GM18498 (cell line): Measurements from ENCODE around the gene KLHL3.
A peak's percentile ranks its signal among the peaks of the same experiment; 100 is the strongest.

Experiments
- ATAC-seq: cut with Tn5 transposase; IDR thresholded peaks from one replicate; pipeline ENCODE4 v1.9.1; 2021; ENCODE audit warnings: mild to moderate bottlenecking, moderate library complexity; ENCODE audit not compliant: unreplicated experiment

KLHL3 gene

DNA sequence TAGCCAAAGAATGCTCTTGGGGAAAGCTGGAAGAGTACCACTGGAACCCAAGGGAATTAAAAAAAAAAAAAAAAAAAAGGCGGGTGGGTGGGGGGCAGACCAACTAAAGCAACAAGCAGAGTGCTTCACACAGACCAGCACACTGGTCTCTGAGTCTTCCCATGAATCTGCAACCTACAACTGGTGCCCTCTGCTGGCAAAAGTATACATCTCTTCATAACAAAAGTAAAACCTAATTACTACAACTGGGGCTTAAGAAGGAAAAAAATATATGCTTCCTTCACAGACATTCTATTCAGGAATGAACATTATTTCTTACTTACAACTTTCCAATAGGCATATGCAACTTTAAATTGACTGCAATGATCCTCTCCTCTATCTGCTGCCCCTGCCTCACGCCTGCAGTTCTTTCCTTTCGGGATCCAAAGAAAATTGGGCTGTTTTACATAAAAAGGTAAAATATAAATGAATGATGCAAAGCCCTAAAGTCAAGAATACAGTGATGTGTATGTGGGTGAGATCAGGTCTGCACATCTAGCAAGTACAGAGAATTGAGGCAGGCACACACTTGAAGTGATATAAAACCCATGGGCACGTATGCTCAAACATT, 7.2 kb upstream of the KLHL3 start:
- ATAC-seq: peak; percentile 75

DNA sequence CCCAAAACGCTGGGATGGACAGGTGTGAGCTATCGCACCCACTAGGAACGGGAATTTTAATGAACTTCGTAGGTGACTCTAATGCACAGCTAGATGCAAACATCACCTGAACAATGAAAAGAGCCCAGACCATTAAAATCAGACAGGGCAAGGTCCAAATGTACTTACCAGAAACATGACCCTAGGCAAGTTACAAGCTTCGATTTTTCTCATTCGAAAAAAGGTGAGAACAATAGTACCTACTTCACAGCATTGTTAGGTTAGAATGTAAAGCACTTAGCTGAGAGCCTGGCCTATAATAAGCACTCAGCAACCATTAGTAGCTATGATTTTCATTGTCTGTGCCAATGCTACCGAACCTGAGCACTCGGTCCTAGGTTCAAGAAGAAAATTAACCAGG, 5.8 kb upstream of the KLHL3 start:
- ATAC-seq: no peak

DNA sequence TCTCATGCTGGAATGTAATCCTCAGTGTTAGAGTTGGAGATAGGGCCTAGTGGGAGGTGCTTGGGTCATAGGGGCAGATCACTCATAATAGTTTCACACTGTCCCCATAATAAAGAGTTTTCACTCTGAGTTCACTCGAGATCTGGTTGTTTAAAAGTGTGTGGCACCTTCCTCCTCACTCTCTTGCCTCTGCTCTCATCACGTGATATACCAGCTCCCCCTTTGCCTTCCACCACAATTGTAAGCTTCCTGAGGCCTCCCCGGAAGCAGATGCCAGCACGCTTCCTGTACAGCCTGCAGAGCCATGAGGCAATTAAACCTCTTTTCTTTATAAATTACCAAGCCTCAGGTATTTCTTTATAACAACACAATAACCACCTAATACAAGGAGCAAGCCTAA, 3.8 kb upstream of the KLHL3 start:
- no peak for ATAC-seq

DNA sequence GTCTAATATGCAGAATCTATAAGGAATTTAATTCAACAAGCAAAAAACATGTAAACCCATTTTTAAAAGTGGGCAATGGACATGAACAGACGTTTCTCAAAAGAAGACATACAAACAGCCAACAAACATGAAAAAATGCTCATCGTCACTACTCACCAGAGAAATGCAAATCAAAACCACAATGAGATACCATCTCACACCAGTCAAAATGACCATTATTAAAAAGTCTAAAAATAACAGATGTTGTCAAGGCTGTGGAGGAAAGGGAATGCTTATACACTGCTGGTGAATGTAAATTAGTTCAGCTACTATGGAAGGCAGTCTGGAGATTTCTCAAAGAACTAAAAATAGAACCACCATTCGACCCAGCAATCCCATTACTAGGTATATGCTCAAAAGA, 3.1 kb upstream of the KLHL3 start:
- no peak for ATAC-seq

DNA sequence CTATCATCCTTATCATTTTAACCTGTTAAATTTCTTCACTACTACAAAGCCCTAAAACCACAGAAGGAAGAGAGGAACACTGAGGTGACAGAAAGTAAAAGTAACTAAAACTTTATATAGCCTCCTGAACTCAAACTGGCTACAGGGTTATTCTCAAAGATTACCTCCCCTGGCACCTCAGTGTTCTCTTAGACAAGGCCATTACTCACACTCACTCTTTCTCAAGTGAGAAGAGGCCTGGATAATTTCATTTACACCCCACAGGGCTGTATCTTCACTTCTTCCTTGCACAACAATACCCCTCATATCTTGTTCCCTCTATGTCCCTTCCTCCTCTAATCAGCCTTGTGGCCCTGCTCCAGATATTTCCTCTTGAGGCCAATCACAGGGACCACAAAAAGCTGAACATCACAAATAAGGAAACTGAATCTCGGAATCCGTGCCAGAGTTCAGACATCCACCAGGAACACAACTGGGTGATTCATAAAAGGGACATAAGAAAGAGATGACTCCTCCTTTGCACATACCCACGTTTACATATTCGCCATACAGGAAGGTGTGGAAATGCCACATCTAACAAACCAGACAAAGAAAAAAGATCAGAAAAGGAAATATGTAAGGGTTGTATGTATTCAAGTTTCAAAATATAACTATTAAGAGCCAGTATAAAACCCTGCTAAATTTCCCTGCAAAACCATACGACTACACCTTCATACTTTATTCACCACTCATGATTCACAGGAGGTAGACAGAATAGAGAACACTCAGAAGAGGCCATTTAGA, 1.7 kb upstream of the KLHL3 start:
- peak; percentile 41 for ATAC-seq

DNA sequence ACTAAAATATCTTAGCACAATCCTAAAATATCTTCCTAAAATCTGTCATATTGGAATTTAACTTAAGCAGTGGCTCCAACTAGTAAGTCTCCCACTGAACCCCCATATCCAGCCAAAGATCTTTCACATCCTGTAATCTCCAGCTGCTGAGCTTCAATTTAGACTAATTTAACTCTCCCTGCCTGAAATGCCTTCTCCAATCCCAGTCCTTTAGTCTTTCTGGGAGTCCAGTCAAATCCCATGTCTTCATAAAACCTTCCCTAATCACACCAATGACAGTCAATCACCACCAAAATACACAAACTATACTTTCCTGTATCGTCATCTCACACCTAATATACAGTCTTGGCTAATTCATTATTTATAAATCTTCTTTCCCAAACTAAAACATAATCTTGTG, 607 bp upstream of the KLHL3 start:
- no peak for ATAC-seq

DNA sequence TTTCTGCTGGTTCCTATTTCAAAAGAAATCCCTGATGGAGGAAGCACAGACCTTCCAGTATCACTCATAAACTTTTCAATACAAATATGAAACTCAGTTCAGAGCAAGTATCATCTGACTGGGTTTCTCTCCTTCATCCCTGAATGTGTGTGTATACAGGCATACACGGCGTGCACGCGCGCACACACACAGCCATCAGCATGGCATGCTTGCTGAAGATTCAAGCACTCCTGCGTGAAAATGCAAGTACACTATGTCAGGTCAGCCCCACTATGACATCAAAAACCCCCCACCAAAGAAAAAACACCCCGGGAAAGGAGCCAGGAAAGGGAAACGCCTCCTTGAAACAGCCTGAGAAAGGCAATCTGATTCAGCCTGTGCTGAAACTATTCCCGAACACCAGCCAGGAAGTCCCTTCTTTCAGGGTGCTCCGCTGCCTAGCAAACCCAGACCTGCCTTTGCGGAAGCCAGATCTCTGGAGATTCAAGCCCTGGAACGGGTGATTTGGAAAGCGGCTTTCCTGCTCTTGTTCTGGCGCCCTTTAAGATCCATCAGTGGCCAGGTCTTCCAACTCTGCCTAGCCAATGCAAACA, 831 bp downstream of the KLHL3 start:
- peak; percentile 11 for ATAC-seq

DNA sequence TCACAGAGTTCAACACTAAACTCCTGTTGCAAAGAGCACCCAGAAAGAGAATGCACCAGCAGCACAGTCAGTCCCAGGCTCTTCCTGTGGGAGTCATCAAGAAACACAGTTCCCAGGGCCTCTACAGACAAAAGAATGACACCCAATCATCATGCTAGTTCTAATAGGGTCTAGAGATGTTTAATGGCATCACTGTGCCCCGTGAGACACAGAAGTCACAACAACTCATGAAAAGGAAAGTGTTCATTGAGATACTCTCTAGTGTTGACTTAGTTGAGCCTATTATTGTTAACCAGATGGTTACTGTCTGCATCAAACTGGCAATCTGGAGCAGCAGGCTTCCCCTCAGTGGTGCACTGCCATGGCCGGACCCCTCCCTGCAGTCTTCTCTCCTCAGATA, 1.6 kb downstream of the KLHL3 start:
- ATAC-seq: no peak

DNA sequence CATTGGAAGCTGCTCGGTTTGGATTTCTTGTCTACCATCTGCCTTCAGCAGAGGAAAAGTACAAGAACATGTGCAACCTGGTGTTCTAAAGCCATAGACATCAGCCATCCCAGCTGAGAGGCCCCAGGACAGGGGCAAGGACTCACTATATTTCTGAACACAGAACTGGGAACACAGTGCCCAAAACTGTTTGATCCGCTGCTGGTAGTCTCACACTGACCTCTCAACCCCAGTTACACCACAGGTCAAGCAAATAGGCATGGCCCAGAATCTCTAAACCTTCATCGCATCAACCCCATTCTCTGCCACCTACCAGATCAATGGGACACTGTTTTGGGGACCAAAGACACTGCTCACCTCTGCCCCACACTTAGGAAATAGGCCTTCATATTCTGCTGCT, 2.0 kb downstream of the KLHL3 start:
- ATAC-seq: no peak

DNA sequence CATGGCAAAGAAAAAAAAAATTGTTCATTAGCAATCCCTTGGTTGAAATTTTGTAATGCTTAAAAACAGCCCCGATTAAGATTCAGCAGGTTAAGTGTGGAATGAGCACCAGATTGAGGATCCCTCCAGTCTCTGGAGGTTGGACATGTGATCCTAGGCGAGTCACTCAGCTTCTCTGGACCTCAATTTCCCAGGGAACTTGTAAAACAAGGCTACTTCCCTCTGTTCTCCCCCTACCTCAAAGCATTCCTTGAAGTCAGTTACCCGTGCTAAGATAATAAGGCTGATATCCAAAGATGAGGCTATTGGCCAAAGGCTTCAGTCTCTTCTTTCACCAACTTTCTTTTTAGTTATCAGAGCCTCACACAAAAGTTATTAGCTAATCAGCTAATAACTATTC, 2.9 kb downstream of the KLHL3 start:
- no peak for ATAC-seq

DNA sequence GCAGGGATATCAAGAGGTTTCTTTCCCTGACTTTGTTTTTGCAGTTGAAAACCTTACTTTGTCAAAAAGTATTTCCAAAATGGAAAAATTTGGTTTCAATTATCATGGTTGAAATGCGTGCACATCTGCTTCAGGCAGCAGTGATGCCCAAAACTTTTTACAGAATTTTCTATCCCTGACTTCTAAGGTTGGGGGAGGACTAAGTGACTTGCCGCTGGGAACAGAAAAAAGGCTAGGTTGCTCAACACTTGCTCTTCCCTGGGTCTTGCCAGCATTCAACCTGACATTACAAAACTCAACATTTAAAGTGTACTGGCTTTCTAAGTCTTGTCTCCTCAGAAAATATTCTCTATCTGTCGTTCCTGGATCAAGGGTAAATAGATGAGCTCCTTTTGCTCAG, 4.7 kb downstream of the KLHL3 start:
- no peak for ATAC-seq

DNA sequence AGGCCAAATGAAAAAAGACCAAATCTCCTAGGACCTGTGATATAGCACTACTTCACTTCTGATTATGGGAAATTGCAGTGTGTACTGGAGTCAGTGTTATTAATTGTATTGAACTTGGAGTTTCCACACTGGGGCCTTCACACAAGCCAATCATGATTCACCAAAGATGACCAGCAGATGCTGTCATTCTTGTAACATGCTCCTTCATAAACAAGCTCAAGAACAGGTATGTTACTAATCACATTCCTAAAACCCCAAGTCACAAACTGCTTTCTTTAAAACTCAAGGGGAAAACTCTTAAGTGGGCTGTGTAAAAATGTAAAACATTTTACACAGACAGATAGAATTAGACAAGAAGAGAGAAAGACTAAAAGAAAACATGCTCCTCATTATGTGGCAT, 5.6 kb downstream of the KLHL3 start:
- no peak for ATAC-seq

DNA sequence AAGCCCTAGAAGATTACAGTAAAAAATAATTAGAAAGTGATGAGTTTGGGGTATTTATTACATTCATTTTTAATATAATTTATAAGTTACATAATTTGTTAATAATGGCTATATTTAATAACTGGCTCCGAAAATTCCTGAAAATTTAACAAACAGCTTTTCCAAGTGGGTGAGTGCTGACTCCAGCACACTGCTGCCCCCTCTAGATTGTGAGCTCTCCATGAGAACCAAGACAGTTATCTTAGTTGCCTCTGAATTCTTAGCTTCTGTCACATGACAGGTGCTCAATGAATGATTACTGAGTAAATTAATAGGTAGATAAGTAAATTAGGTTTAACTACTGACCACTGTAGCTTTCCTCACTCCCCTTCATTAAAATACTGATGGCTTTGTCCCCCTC, 7.8 kb downstream of the KLHL3 start:
- no peak for ATAC-seq

DNA sequence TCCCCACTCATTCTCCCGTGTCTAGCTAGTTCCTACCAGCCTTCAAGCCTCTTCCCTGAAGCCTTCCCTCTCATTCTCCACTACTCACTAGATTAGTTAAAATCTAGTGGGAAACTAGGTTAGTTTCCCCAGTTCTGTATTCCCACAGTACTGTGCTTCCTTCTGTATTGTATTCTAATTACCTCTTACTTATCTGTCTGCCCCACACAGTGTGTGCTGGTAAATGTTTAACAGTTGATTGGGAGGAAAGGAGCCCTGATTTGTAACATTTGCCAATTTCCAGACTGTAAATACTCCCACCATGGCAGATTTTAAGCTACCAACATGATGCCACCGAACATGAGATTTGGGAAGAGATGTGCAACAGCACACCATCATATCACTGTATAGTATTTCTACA, 8.3 kb downstream of the KLHL3 start:
- ATAC-seq: no peak

DNA sequence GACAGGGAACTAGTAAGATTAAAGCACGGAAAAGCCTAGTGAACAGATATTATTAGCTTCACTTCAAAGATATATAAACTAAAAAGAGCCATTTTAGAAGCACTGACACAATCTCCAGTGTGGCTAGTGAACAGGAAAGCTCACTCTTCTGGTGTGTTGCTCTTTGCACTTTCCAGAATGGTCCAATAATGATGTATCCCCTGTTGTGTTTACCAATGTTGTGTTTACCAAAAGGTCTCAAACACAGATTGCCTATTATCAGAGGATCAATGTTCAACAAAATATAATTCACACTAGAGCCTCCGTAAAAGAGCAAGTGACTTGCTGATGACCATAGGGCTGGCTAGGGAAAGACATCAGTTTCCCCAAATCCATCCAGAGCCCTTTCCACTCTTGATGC, 11.6 kb downstream of the KLHL3 start:
- no peak for ATAC-seq

DNA sequence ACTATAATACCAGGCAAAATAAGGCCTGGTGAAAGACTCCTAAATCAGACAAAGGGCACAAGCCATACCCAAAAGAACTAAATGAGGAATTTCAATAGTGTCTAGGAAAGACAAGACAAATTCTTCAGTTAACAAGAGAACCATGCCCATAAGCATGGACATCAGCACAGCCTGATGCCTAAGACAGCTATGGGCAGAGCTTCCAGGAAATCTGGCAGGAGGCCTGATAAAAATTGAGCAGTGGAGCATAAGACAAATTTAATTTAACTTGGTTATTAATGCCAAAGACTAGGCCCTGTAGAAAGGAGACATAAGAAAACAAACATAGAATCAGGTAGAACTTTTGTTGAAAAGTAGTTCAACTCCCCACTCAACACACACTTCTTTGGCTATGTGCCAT, 17.3 kb downstream of the KLHL3 start:
- ATAC-seq: no peak

DNA sequence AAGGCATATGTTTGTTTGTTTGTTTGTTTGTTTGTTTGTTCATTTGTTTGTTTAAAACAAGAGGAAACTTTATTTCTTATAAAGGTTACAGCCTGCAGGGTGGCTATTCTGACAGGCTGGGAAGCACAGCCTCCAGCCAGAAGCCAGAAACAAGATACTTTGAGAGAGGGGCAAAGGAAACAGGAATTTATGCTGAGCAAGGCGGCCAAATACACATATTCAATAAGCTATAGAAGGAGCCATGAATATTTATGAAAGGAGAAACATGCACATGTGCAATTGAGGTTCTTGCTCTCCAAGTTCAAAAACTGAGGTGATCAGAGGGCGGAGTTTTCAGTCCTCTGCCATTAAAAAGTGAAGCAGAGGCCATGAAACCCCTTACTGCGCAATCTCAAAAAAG, 19.6 kb downstream of the KLHL3 start:
- ATAC-seq: no peak

DNA sequence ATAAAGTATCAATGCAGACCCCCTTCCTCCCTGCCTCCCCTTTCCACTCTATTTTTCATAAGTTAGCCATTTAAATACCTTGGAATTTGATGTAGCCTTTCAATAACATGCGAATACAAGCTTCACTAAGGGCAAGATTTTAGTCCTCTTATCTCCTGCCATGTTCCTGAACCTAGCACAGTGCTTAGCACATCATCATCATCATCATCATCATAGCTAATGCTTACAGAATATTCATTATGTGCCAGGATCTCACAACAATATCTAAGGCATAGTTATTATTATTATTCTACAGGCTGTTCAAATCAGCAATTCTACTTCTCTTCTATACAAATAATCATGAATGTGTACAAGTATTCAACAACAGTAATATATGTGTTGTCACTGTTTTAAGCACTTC, 20.4 kb downstream of the KLHL3 start:
- no peak for ATAC-seq

DNA sequence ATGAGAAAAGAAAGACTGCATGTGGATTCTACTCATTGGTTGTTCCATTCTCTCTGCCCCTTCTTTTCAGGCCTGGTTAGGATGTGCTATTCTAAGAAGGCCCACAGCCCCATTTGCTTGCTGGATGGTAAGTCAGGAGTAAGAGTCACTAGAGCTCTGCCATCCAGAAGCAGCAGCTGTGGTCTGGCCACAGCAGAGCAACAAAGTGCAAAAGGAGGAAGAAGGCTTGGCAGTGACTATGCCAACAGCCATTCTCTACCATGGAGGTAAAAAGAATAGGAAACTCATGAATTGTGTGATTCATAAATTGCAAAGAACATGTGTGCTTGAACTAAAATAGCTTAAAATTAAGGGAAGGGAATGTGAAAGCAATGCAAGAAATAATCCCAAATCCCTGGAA, 20.9 kb downstream of the KLHL3 start:
- ATAC-seq: no peak

DNA sequence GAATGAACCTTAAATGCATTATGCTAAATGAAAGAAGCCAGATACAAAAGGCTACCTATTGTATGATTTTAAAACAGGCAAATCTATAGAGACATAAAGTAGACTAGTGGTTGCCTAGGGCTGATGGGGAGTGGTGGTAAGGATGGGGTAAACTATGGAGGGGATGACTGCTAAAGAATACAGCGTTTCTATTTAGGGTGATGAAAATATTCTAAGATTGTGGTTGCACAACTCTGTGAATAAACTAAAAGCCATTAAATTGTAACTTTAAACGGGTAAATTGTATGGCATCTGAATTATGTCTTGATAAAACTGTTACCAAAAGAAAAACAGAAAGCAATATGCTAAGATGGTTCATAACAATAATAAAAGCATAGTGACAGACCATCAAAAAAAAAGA, 21.4 kb downstream of the KLHL3 start:
- no peak for ATAC-seq

DNA sequence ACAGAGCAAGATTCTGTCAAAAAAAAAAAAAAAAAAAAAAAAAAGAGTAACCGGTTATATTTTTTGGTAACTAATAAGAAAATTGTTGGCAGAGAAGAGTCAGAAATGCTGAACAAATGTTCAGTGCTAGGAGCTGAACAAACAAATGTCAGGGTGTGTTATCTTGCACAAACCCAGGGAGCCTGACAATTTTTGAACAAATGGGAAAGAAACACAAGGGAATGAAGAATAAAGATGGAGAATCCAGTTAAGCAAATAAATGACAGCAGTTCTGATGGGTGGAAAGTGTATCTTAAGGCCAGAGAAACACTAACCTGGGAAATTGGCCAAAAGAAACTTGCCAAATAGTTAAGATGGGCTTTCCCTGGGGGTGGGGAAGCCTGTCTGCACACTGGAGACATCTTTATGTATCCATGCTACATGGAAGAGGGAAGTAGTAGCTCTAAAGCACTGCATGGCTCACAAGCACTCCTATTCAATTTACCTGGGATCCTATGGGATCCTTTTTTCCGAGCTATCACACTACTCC, 23.7 kb downstream of the KLHL3 start:
- no peak for ATAC-seq

DNA sequence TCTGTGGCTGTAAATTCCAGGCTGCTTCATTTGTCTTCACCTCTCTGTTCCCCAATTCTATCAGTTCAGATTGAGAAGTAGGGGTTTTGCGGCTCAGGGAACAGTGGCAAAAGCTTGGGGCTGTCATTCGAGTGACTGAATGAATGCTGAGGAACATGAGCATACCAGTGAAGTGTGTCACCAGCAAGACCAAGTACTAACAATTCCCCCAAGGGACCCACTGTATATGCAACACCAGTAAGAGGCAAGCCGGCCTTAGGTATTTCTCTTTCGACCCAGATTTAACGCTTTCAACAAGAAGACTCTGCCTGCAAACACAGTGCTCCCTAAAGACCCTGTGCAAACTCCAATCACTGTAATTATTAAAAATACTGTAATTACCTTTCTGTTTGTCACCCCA, 25.8 kb downstream of the KLHL3 start:
- ATAC-seq: no peak
